Measurements from ENCODE around the gene UBD. TPM values are rescaled to one million over a fixed set of nuclear protein-coding genes. Genes with fewer than 3 reads are reported as not detected.
A peak's percentile ranks its signal among the peaks of the same experiment; 100 is the strongest.

Gene UBD
- total and polyA plus RNA-seq, 10 of the 15 experiments (the other 5 are each of a cell fraction or from before 2014, with no cell fraction given), result 23.4 to 101 (median 35.7) TPM

DNA sequence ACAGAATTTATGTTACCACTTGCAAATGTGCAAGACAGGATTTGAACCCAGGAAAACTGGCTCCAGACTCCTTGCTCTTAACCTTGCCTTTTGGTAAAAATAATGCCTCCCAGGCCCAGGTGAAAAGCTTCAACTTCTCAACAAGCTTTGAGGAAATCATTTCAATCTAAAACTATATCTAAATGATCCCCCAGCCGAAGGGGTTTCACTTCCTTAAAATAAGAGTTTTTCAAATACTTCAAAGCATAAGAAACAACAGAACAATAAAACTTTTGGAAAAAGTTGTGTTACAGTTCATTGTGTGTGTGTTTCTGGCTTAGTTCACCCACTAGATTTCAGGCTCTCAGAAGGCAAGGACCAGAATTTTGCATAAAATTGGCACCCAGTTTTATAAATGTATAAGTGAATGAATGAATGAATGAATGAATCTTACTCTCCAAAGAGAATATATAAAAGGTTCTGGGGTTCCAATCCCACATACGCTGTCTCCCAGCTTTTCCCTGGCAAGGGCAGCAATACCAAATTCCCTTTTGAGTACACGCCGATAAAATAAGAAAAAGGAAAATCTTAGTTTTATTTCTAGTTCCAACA, 30.8 kb upstream of the UBD start:
- intact Hi-C loops (cut with micrococcal nuclease; ENCODE audit: unreplicated experiment), result no loop called here
- peak; percentile 80 for TF ChIP-seq SPI1 (IDR thresholded peaks at IDR 0.05; ENCODE audit: borderline replicate concordance, insufficient read depth, low read depth, low read length)
- peak; percentile 85 for TF ChIP-seq ZNF24 (IDR thresholded peaks at IDR 0.05)
- no peak for TF ChIP-seq ESRRA (IDR thresholded peaks at IDR 0.05; ENCODE audit: low read length)
- ATAC-seq, result no peak
- DNase-seq (ENCODE audit: low read depth, low spot score), result no peak
- Histone ChIP-seq H2AFZ (ENCODE audit: control insufficient read depth, low read depth, low read length) (no peak overlapping the region), H3K79me2 (ENCODE audit: control insufficient read depth, insufficient read depth, low read length) (no peaks in the 10 kb centered on the region), H3K36me3 (ENCODE audit: control insufficient read depth in 2 of 2, insufficient read depth in 2 of 2, low read length in 1 of 2) (no peaks in the 10 kb centered on the region), H3K4me2 (ENCODE audit: control insufficient read depth, insufficient read depth) (no peak overlapping the region), H4K20me1 (ENCODE audit: control insufficient read depth, insufficient read depth) (no peaks in the 10 kb centered on the region), H3K9ac (ENCODE audit: control insufficient read depth, insufficient read depth, low read length) (no peak overlapping the region), H3K4me3 (no peak overlapping the region), H3K27ac (ENCODE audit: control insufficient read depth, insufficient read depth) (no peak overlapping the region), H3K27me3 (replicated peaks in 1 of 2; ENCODE audit: control insufficient read depth in 2 of 2, insufficient read depth in 2 of 2, low read length in 1 of 2) (no peaks in the 10 kb centered on the region; a peak in 1 of 4 replicates), H3K4me1 (ENCODE audit: control insufficient read depth, insufficient read depth, low read length) (no peaks in the 10 kb centered on the region), H3K9me3 (replicated peaks; ENCODE audit: control insufficient read depth, insufficient read depth, low read length) (no peaks in the 10 kb centered on the region)
- WGBS (ENCODE audit: insufficient coverage, insufficient replicate concordance, low lambda C conversion rate, missing lambda C conversion rate), result 43% methylated on average over 4 of the region's 4 CpGs
- FAIRE-seq, result no peak
- ChIA-PET POLR2A (no interaction called here), RAD21 (ENCODE audit: unreplicated experiment) (interaction anchor here (1.0 to 3.8 kb wide), 2 partner anchors 214 to 905 kb away, joined by 3 to 19 read pairs; partner anchors contain the start of gene OR12D3), SMC1A (ENCODE audit: uncharacterized antibody, unreplicated experiment) (interaction anchor here (1.5 to 4.3 kb wide), 2 partner anchors 214 to 753 kb away, joined by 4 to 20 read pairs; partner anchors contain the start of gene OR12D3), CTCF (interaction anchor here (0.6 to 4.5 kb wide), 12 partner anchors 8 to 905 kb away, joined by 3 to 30 read pairs (median 3); partner anchors contain the start of gene OR12D3)
- in situ Hi-C loops (cut with MboI), result loop anchor here (10.0 kb wide), 1 partner anchor 896 kb away; no protein-coding TSS in a partner anchor
- no TSS peak for BruUV-seq (replicated peaks)

GRCh38 chr6:29589423-29590048, 30.0 kb upstream of the UBD start:
- Histone ChIP-seq H3K4me3 (no peak overlapping the region), H3K36me3 (ENCODE audit: control insufficient read depth in 2 of 2, insufficient read depth in 2 of 2, low read length in 1 of 2) (no peaks in the 10 kb centered on the region), H2AFZ (ENCODE audit: control insufficient read depth, low read depth, low read length) (no peak overlapping the region), H3K27me3 (replicated peaks in 1 of 2; ENCODE audit: control insufficient read depth in 2 of 2, insufficient read depth in 2 of 2, low read length in 1 of 2) (no peaks in the 10 kb centered on the region; a peak in 1 of 4 replicates), H3K4me1 (ENCODE audit: control insufficient read depth, insufficient read depth, low read length) (no peaks in the 10 kb centered on the region), H3K4me2 (ENCODE audit: control insufficient read depth, insufficient read depth) (no peak overlapping the region), H3K79me2 (ENCODE audit: control insufficient read depth, insufficient read depth, low read length) (no peaks in the 10 kb centered on the region), H3K9ac (ENCODE audit: control insufficient read depth, insufficient read depth, low read length) (no peak overlapping the region), H3K9me3 (replicated peaks; ENCODE audit: control insufficient read depth, insufficient read depth, low read length) (no peaks in the 10 kb centered on the region), H3K27ac (ENCODE audit: control insufficient read depth, insufficient read depth) (no peak overlapping the region), H4K20me1 (ENCODE audit: control insufficient read depth, insufficient read depth) (no peaks in the 10 kb centered on the region)
- RAD21 ChIA-PET (ENCODE audit: unreplicated experiment), result interaction anchor here (1.0 to 3.8 kb wide), 3 partner anchors 44 to 904 kb away, joined by 3 to 19 read pairs (median 5); partner anchors contain the start of genes GABBR1 and OR12D3
- SMC1A ChIA-PET (ENCODE audit: uncharacterized antibody, unreplicated experiment), result interaction anchor here (1.0 to 4.3 kb wide), 3 partner anchors 64 to 752 kb away, joined by 3 to 20 read pairs (median 4); partner anchors contain the start of gene OR12D3
- POLR2A ChIA-PET, result no interaction called here
- 2% methylated on average over 3 of the region's 3 CpGs for WGBS (ENCODE audit: insufficient coverage, insufficient replicate concordance, low lambda C conversion rate, missing lambda C conversion rate)
- intact Hi-C loops (cut with micrococcal nuclease; ENCODE audit: unreplicated experiment) (loop anchor here (1.0 to 10.0 kb wide), 4 partner anchors 213 to 902 kb away; no protein-coding TSS in a partner anchor), in situ Hi-C loops (cut with MboI) (loop anchor here (10.0 kb wide), 1 partner anchor 895 kb away; no protein-coding TSS in a partner anchor)
- CTCF ChIA-PET, result interaction anchor here (0.6 to 4.5 kb wide), 14 partner anchors 9 to 903 kb away, joined by 3 to 30 read pairs (median 3); partner anchors contain the start of genes OR12D3 and UBD
- DNase-seq (ENCODE audit: low read depth, low spot score) (peak; percentile 12), ATAC-seq (peak; percentile 86), FAIRE-seq (peak; percentile 94)
- BruUV-seq (replicated peaks), result no TSS peak
- TF ChIP-seq YY1 (IDR thresholded peaks at IDR 0.05; ENCODE audit: low read depth, low read length) (0 out of 2 replicates have a peak, but pooled peaks have one; percentile 46), RAD21 (IDR thresholded peaks at IDR 0.05; ENCODE audit: insufficient read depth, low read depth, low read length) (peak; percentile 98), ZBTB4 (CRISPR knock-in tag; IDR thresholded peaks at IDR 0.05) (no peak), SMC3 (IDR thresholded peaks at IDR 0.05; ENCODE audit: borderline replicate concordance, low read length) (peak; percentile 95)

Data from GM12878 (cell line).